Kidney epithelial cell (primary cell): ENCODE results near the gene ENO1. TPM values are rescaled to one million over a fixed set of nuclear protein-coding genes. Genes with fewer than 3 reads are reported as not detected.
A peak's percentile ranks its signal among the peaks of the same experiment; 100 is the strongest.

Experiments used
- DNase-seq: peaks from one replicate; pipeline ENCODE4 v3.0.0-alpha.2; 2010; ENCODE audit warnings: low read depth
- H3K27me3 ChIP-seq: 2 replicates; pipeline ENCODE4 v1.6.0; 2011; ENCODE audit warnings: low read length; ENCODE audit not compliant: control insufficient read depth, insufficient read depth
- H3K36me3 ChIP-seq: 2 replicates; pipeline ENCODE4 v1.5.1; 2011; ENCODE audit warnings: low read length; ENCODE audit not compliant: control insufficient read depth, insufficient read depth
- H3K4me3 ChIP-seq: 2 replicates; pipeline ENCODE4 v1.5.1; 2011; ENCODE audit warnings: low read depth, mild to moderate bottlenecking, control low read depth, low read length
- CTCF ChIP-seq: IDR thresholded peaks from 2 replicates; pipeline ENCODE4 v1.5.1; 2011; ENCODE audit warnings: mild to moderate bottlenecking, moderate library complexity, low read length, control low read depth, inconsistent platforms; ENCODE audit not compliant: insufficient read depth, poor library complexity, severe bottlenecking
- total RNA-seq: library from RNA; depleted of rRNA; stranded (reverse); fragments of >200 nt; gene quantifications from 2 replicates; pipeline ENCODE4 v1.2.3, GENCODE V29; 2015

ENO1 gene
- total RNA-seq, 1 donor from 2014 or later: 1,235 TPM

GRCh38 chr1:8817412-8818324, 60.8 kb downstream of the ENO1 start, which contains the start of gene RERE:
Gene RERE (minus strand): TSS chr1:8817640.
- H3K36me3 ChIP-seq: no peaks in the 10 kb centered on the region
- H3K27me3 ChIP-seq: no peaks in the 10 kb centered on the region
- peak; percentile 53 for DNase-seq
- peak; percentile 2 for TF ChIP-seq CTCF
- H3K4me3 ChIP-seq: peak within 1 kb of the TSS; percentile 89

GRCh38 chr1:8816831-8817411, 61.6 kb downstream of the ENO1 start:
- Histone ChIP-seq H3K27me3 (no peaks in the 10 kb centered on the region), H3K36me3 (no peaks in the 10 kb centered on the region), H3K4me3 (peak overlapping the region; percentile 89)
- no peak for TF ChIP-seq CTCF
- DNase-seq: no peak

GRCh38 chr1:8816264-8816663, 62.2 kb downstream of the ENO1 start:
- TF ChIP-seq CTCF: no peak
- no peaks in the 10 kb centered on the region for H3K36me3 ChIP-seq
- H3K4me3 ChIP-seq: peak overlapping the region; percentile 89
- H3K27me3 ChIP-seq: no peaks in the 10 kb centered on the region
- no peak for DNase-seq

- no peaks in the 10 kb centered on the region for H3K27me3 ChIP-seq
- H3K4me3 ChIP-seq: peak overlapping the region; percentile 89
- no peak for TF ChIP-seq CTCF
- no peaks in the 10 kb centered on the region for H3K36me3 ChIP-seq
- no peak for DNase-seq
These were observed 62.8 kb downstream of the ENO1 start for GRCh38 chr1:8815582-8816151.

GRCh38 chr1:8814865-8815264, 63.6 kb downstream of the ENO1 start:
- H3K27me3 ChIP-seq: no peaks in the 10 kb centered on the region
- peak; percentile 35 for TF ChIP-seq CTCF
- no peaks in the 10 kb centered on the region for H3K36me3 ChIP-seq
- H3K4me3 ChIP-seq: no peak overlapping the region
- no peak for DNase-seq
